Loucy (cell line): Measurements from ENCODE around the gene TMEM115.

ENCODE experiments used
- H2AFZ ChIP-seq: fragments of 200-600 bp; sonication (generic); 2 replicates; pipeline ENCODE4 v1.6.0; 2016; ENCODE audit warnings: antibody characterized with exemption, mild to moderate bottlenecking, low read length, moderate library complexity
- H3F3A ChIP-seq: fragments of 200-600 bp; 2 replicates; pipeline ENCODE4 v1.6.0; 2016; ENCODE audit warnings: antibody characterized with exemption, low read depth, mild to moderate bottlenecking
- H3K27me3 ChIP-seq: fragments of 200-600 bp; sonication (generic); 2 replicates; pipeline ENCODE4 v1.6.1; 2014; ENCODE audit warnings: low read length, mild to moderate bottlenecking; ENCODE audit not compliant: insufficient read depth, poor library complexity, severe bottlenecking
- H3K36me3 ChIP-seq: fragments of 200-600 bp; sonication (generic); 2 replicates; pipeline ENCODE4 v1.6.1; 2016; ENCODE audit warnings: low read length; ENCODE audit not compliant: insufficient read depth
- H3K4me1 ChIP-seq: fragments of 200-600 bp; sonication (generic); 2 replicates; pipeline ENCODE4 v1.5.1; 2014; ENCODE audit warnings: low read length, mild to moderate bottlenecking; ENCODE audit not compliant: insufficient read depth, poor library complexity, severe bottlenecking
- H3K4me2 ChIP-seq: fragments of 200-600 bp; sonication (generic); 2 replicates; pipeline ENCODE4 v1.6.0; 2014; ENCODE audit warnings: antibody characterized with exemption, low read length, low read depth, mild to moderate bottlenecking; ENCODE audit not compliant: poor library complexity, severe bottlenecking
- H3K4me3 ChIP-seq: fragments of 200-600 bp; sonication (generic); 2 replicates; pipeline ENCODE4 v1.5.1; 2014; ENCODE audit warnings: low read length, mild to moderate bottlenecking, mixed read lengths; ENCODE audit not compliant: poor library complexity, severe bottlenecking
- H3K79me2 ChIP-seq: fragments of 200-600 bp; sonication (generic); 2 replicates; pipeline ENCODE4 v1.6.1; 2014; ENCODE audit warnings: low read length; ENCODE audit not compliant: insufficient read depth
- H3K9ac ChIP-seq: fragments of 200-600 bp; sonication (generic); 2 replicates; pipeline ENCODE4 v1.6.0; 2014; ENCODE audit warnings: mild to moderate bottlenecking, low read depth, low read length, moderate library complexity; ENCODE audit not compliant: poor library complexity, severe bottlenecking
- H3K9me2 ChIP-seq: fragments of 200-600 bp; sonication (generic); replicated peaks from 2 replicates; pipeline ENCODE4 v1.6.1; 2016; ENCODE audit warnings: low read depth, low read length, mixed read lengths
- H3K9me3 ChIP-seq: fragments of 200-600 bp; sonication (generic); 2 replicates; pipeline ENCODE4 v1.6.1; 2014; ENCODE audit warnings: mild to moderate bottlenecking, antibody characterized with exemption, low read length, low read depth; ENCODE audit not compliant: insufficient read depth
- H4K20me1 ChIP-seq: fragments of 200-600 bp; sonication (generic); 2 replicates; pipeline ENCODE4 v1.6.0; 2014; ENCODE audit warnings: antibody characterized with exemption, low read length, mild to moderate bottlenecking; ENCODE audit not compliant: insufficient read depth, poor library complexity, severe bottlenecking
- EZH2phosphoT487 ChIP-seq: fragments of 200-600 bp; IDR thresholded peaks from 2 replicates; pipeline ENCODE4 v1.6.1; 2018; ENCODE audit warnings: antibody characterized with exemption, mild to moderate bottlenecking, moderate library complexity, borderline replicate concordance
- TF ChIP-seq, protein P1 (sequence below): fragments of 200-600 bp; sonication (generic); conservative IDR thresholded peaks from 2 replicates; pipeline ENCODE4 v1.5.1; 2014; ENCODE audit warnings: mild to moderate bottlenecking, antibody characterized with exemption, low read length

TMEM115 gene

GRCh38 chr3:50327943-50328691, 31.2 kb downstream of the TMEM115 start, which contains the start of gene TUSC2:
Gene TUSC2, minus strand, starts transcription at chr3:50328223. Its CDS starts 124 bp downstream, at chr3:50328099.
- Histone ChIP-seq H3K4me1 (peaks cover 15% of the 10 kb centered on the region), H3K9me2 (no peaks in the 10 kb centered on the region), H3K4me2 (peak within 1 kb of the TSS; percentile 95), H3F3A (peaks cover 9% of the 10 kb centered on the region), H3K9ac (peak within 1 kb of the TSS; percentile 82), H3K9me3 (no peaks in the 10 kb centered on the region), H2AFZ (no peak within 1 kb of the TSS), H3K4me3 (peak within 1 kb of the TSS; percentile 94), H3K79me2 (peaks cover 51% of the 10 kb centered on the region), H3K27me3 (no peaks in the 10 kb centered on the region), H4K20me1 (peaks cover 49% of the 10 kb centered on the region), H3K36me3 (peaks cover 35% of the 10 kb centered on the region)
- TF ChIP-seq EZH2phosphoT487: no peak

GRCh38 chr3:50327129-50327528, 32.2 kb downstream of the TMEM115 start:
- H3K4me2 ChIP-seq: peak overlapping the region; percentile 95
- H3K9me3 ChIP-seq: no peaks in the 10 kb centered on the region
- peak overlapping the region; percentile 94 for H3K4me3 ChIP-seq
- peaks cover 30% of the 10 kb centered on the region for H3K36me3 ChIP-seq
- peaks cover 41% of the 10 kb centered on the region for H3K79me2 ChIP-seq
- H2AFZ ChIP-seq: no peak overlapping the region
- H3F3A ChIP-seq: peaks cover 9% of the 10 kb centered on the region
- TF ChIP-seq EZH2phosphoT487: no peak
- TF ChIP-seq, protein P1, sequence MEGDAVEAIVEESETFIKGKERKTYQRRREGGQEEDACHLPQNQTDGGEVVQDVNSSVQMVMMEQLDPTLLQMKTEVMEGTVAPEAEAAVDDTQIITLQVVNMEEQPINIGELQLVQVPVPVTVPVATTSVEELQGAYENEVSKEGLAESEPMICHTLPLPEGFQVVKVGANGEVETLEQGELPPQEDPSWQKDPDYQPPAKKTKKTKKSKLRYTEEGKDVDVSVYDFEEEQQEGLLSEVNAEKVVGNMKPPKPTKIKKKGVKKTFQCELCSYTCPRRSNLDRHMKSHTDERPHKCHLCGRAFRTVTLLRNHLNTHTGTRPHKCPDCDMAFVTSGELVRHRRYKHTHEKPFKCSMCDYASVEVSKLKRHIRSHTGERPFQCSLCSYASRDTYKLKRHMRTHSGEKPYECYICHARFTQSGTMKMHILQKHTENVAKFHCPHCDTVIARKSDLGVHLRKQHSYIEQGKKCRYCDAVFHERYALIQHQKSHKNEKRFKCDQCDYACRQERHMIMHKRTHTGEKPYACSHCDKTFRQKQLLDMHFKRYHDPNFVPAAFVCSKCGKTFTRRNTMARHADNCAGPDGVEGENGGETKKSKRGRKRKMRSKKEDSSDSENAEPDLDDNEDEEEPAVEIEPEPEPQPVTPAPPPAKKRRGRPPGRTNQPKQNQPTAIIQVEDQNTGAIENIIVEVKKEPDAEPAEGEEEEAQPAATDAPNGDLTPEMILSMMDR: no peak
- H4K20me1 ChIP-seq: peaks cover 41% of the 10 kb centered on the region
- no peaks in the 10 kb centered on the region for H3K9me2 ChIP-seq
- peaks cover 15% of the 10 kb centered on the region for H3K4me1 ChIP-seq
- no peaks in the 10 kb centered on the region for H3K27me3 ChIP-seq
- H3K9ac ChIP-seq: peak overlapping the region; percentile 82

- Histone ChIP-seq H3K4me1 (peaks cover 15% of the 10 kb centered on the region), H3F3A (peaks cover 9% of the 10 kb centered on the region), H3K9me3 (no peaks in the 10 kb centered on the region), H3K4me2 (peak overlapping the region; percentile 95), H3K9ac (peak overlapping the region; percentile 82), H3K79me2 (peaks cover 31% of the 10 kb centered on the region), H3K36me3 (peaks cover 20% of the 10 kb centered on the region), H2AFZ (no peak overlapping the region), H3K27me3 (no peaks in the 10 kb centered on the region), H4K20me1 (peaks cover 31% of the 10 kb centered on the region), H3K9me2 (no peaks in the 10 kb centered on the region), H3K4me3 (no peak overlapping the region)
- TF ChIP-seq, protein P1: no peak
- no peak for TF ChIP-seq EZH2phosphoT487
Observed at GRCh38 chr3:50326182-50326541, 33.2 kb downstream of the TMEM115 start.
